CD14-positive monocyte (primary cell): ENCODE results near the gene SLC36A1. TPM values are rescaled to one million over a fixed set of nuclear protein-coding genes. Genes with fewer than 3 reads are reported as not detected.

Source experiments
- DNase-seq, 3 donors: peaks; one replicate each; pipeline ENCODE4 v3.0.0-alpha.2; 2011 to 2022
- H2AFZ ChIP-seq: 2 replicates; pipeline ENCODE4 v1.6.0; 2012; ENCODE audit warnings: mild to moderate bottlenecking, low read depth, low read length, inconsistent platforms; ENCODE audit not compliant: insufficient read depth, poor library complexity, severe bottlenecking
- H3K27ac ChIP-seq, 2 donors: 1 replicate in 1 of 2; 2 replicates in 1 of 2; pipeline ENCODE4 v1.5.1; 2012 to 2013; ENCODE audit warnings: low read length in 2 of 2, control low read depth in 1 of 2, inconsistent platforms in 1 of 2, low read depth in 1 of 2, mild to moderate bottlenecking in 1 of 2
- H3K27me3 ChIP-seq, 2 donors: one replicate each; pipeline versions ENCODE4 v1.6.0 to v1.6.1; 2011 to 2013; ENCODE audit warnings: low read length in 2 of 2; ENCODE audit not compliant: control insufficient read depth in 2 of 2, insufficient read depth in 2 of 2
- H3K36me3 ChIP-seq, 2 donors: replicated peaks in 1 of 2; 1 replicate in 1 of 2; 2 replicates in 1 of 2; pipeline versions ENCODE4 v1.5.1 to v1.6.1; 2012 to 2013; ENCODE audit warnings: low read length in 2 of 2, control low read depth in 1 of 2, inconsistent platforms in 1 of 2, mild to moderate bottlenecking in 1 of 2; ENCODE audit not compliant: insufficient read depth in 2 of 2, control insufficient read depth in 1 of 2
- H3K4me1 ChIP-seq, 2 donors: 1 replicate in 1 of 2; 2 replicates in 1 of 2; pipeline versions ENCODE4 v1.5.1 to v1.6.1; 2012 to 2013; ENCODE audit warnings: low read length in 2 of 2, control low read depth in 1 of 2, inconsistent platforms in 1 of 2, mild to moderate bottlenecking in 1 of 2, moderate library complexity in 1 of 2; ENCODE audit not compliant: insufficient read depth in 2 of 2, control insufficient read depth in 1 of 2
- H3K4me2 ChIP-seq: replicated peaks from 2 replicates; pipeline ENCODE3; 2012; ENCODE audit warnings: low read length, moderate library complexity, mild to moderate bottlenecking; ENCODE audit not compliant: poor library complexity, severe bottlenecking; ENCODE audit errors: extremely low read depth
- H3K4me3 ChIP-seq, 3 experiments: fragments of 200-600 bp in 1 of 3; sonication (generic) in 1 of 3; replicated peaks in 1 of 3; 1 replicate in 2 of 3; 2 replicates in 1 of 3; pipeline ENCODE4 v1.5.1; 2011 to 2013; ENCODE audit warnings: low read length in 3 of 3, mild to moderate bottlenecking in 3 of 3, control low read depth in 2 of 3, low read depth in 2 of 3, inconsistent platforms in 1 of 3, moderate library complexity in 1 of 3
- H3K79me2 ChIP-seq: 2 replicates; pipeline ENCODE4 v1.6.0; 2012; ENCODE audit warnings: mild to moderate bottlenecking, control low read depth, inconsistent platforms, low read length, moderate library complexity; ENCODE audit not compliant: insufficient read depth
- H3K9ac ChIP-seq: 2 replicates; pipeline ENCODE4 v1.6.0; 2017; ENCODE audit warnings: low read length, mild to moderate bottlenecking; ENCODE audit not compliant: insufficient read depth, poor library complexity, severe bottlenecking
- H3K9me3 ChIP-seq, 2 donors: replicated peaks in 1 of 2; 1 replicate in 1 of 2; 2 replicates in 1 of 2; pipeline versions ENCODE4 v1.5.1 to v1.6.1; 2012 to 2013; ENCODE audit warnings: low read length in 2 of 2, control low read depth in 1 of 2; ENCODE audit not compliant: control insufficient read depth in 1 of 2, insufficient read depth in 1 of 2
- H4K20me1 ChIP-seq: 2 replicates; pipeline ENCODE4 v1.6.0; 2012; ENCODE audit warnings: mild to moderate bottlenecking, low read length, control low read depth, moderate library complexity; ENCODE audit not compliant: insufficient read depth
- H3K27ac Mint-ChIP-seq, 7 donors: one replicate each; pipeline ENCODE4 v1.8.0; 2020; ENCODE audit warnings: mild to moderate bottlenecking in 7 of 7, mixed read lengths in 7 of 7, moderate library complexity in 6 of 7, inconsistent platforms in 2 of 7
- H3K27me3 Mint-ChIP-seq, 3 donors: one replicate each; pipeline ENCODE4 v1.8.0; 2021 to 2022; ENCODE audit warnings: low read depth in 3 of 3, mild to moderate bottlenecking in 3 of 3, mixed read lengths in 3 of 3, moderate library complexity in 3 of 3, inconsistent platforms in 1 of 3
- H3K36me3 Mint-ChIP-seq, 2 donors: one replicate each; pipeline ENCODE4 v1.8.0; 2020; ENCODE audit warnings: mixed read lengths in 2 of 2, inconsistent platforms in 1 of 2, mild to moderate bottlenecking in 1 of 2
- H3K4me1 Mint-ChIP-seq: one replicate; pipeline ENCODE4 v1.8.0; 2020; ENCODE audit warnings: mild to moderate bottlenecking, mixed read lengths
- H3K4me3 Mint-ChIP-seq, 2 donors: one replicate each; pipeline ENCODE4 v1.8.0; 2020; ENCODE audit warnings: mild to moderate bottlenecking in 2 of 2, mixed read lengths in 2 of 2, moderate library complexity in 1 of 2
- H3K9me3 Mint-ChIP-seq, 7 donors: one replicate each; pipeline ENCODE4 v1.8.0; 2020 to 2022; ENCODE audit warnings: mixed read lengths in 7 of 7, mild to moderate bottlenecking in 6 of 7, moderate library complexity in 6 of 7, inconsistent platforms in 2 of 7
- WGBS: methylation state at CpG from one replicate; pipeline ENCODE4 v1.1.5; 2013; ENCODE audit warnings: missing lambda C conversion rate; ENCODE audit not compliant: insufficient coverage; 5-methylcytosine and 5-hydroxymethylcytosine counted together
- intact Hi-C, 2 donors: fragments of 100-400 bp; cut with micrococcal nuclease; formaldehyde crosslinking; loops; one replicate each; pipeline versions ENCODE4 v1.15.0 to v1.15.1; 2023
- polyA plus RNA-seq, 3 donors: library from polyadenylated mRNA; depleted of rRNA in 1 of 3; unstranded in 2 of 3; stranded (reverse) in 1 of 3; fragments of 300-500 nt in 2 of 3; fragments of >200 nt in 1 of 3; fragmentation: Illumina TruSeq in 2 of 3; gene quantifications; 1 replicate in 2 of 3; 2 replicates in 1 of 3; pipeline ENCODE4 v1.2.3, GENCODE V29; 2012 to 2021
- small RNA-seq: library from RNA; depleted of rRNA; stranded (forward); fragments of <200 nt; gene quantifications from one replicate; pipeline ENCODE3, GENCODE V24; 2012; ENCODE audit warnings: low read depth; ENCODE audit not compliant: insufficient read length
- TF ChIP-seq, protein P1 (sequence below): fragments of 200-600 bp; IDR thresholded peaks from one replicate; pipeline ENCODE4 v1.8.0; 2022; ENCODE audit warnings: antibody characterized with exemption, mild to moderate bottlenecking

The SLC36A1 gene
- polyA plus RNA-seq, 3 donors: 5.3 to 29.4 (median 6.8) TPM

DNA sequence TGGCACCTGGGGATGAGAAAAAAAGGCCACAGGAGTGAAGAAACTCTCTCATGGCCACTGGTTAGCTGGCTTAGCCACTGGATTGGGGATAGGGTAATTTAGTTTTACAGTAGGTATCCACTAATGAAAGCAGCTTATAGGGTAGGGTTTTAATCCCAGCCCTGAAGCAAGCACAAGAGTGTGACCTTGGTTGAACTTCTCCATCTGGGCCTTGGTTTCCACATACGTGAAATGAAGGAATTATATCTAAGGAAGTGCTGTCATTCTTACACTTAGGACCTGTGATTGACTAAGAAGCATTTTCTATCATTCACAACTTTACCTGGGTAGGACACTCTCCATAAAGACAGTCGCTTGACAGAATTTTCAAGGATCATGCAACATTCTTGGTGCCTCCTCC lies 94.2 kb downstream of the SLC36A1 start:
- peak in 2 of 3 donors; percentile 10 to 38 for DNase-seq
- Histone ChIP-seq H4K20me1 (no peaks in the 10 kb centered on the region), H3K9ac (no peak overlapping the region), H3K27ac (no peak overlapping the region), H3K79me2 (no peaks in the 10 kb centered on the region), H3K9me3 (no peaks in the 10 kb centered on the region), H3K4me3 (no peak overlapping the region), H3K4me1 (peaks cover 7% of the 10 kb centered on the region in 2 donors), H3K4me2 (no peak overlapping the region), H3K27me3 (no peaks in the 10 kb centered on the region), H3K36me3 (no peaks in the 10 kb centered on the region), H2AFZ (no peak overlapping the region)
- peaks cover 0 to 6% (median 3%) of the 10 kb centered on the region in 3 donors for H3K27me3 Mint-ChIP-seq
- H3K27ac Mint-ChIP-seq: peak overlapping the region in 1 of 7 donors; percentile 2
- no CpG with 5 or more reads among the region's 2 CpGs for WGBS
- H3K4me1 Mint-ChIP-seq: peaks cover 11% of the 10 kb centered on the region
- H3K4me3 Mint-ChIP-seq: no peak overlapping the region
- intact Hi-C loops: no loop called here
- H3K36me3 Mint-ChIP-seq: no peaks in the 10 kb centered on the region
- TF ChIP-seq, protein P1, sequence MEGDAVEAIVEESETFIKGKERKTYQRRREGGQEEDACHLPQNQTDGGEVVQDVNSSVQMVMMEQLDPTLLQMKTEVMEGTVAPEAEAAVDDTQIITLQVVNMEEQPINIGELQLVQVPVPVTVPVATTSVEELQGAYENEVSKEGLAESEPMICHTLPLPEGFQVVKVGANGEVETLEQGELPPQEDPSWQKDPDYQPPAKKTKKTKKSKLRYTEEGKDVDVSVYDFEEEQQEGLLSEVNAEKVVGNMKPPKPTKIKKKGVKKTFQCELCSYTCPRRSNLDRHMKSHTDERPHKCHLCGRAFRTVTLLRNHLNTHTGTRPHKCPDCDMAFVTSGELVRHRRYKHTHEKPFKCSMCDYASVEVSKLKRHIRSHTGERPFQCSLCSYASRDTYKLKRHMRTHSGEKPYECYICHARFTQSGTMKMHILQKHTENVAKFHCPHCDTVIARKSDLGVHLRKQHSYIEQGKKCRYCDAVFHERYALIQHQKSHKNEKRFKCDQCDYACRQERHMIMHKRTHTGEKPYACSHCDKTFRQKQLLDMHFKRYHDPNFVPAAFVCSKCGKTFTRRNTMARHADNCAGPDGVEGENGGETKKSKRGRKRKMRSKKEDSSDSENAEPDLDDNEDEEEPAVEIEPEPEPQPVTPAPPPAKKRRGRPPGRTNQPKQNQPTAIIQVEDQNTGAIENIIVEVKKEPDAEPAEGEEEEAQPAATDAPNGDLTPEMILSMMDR: no peak
- peaks cover 0 to 8% (median 0%) of the 10 kb centered on the region in 7 donors for H3K9me3 Mint-ChIP-seq

Small RNA genes lying within 50 kb of the gene (small RNA-seq; reads per million reads assigned to genes)
- gene MIR6499 (not detected), gene RNA5SP197 (not detected)

Other genes with a start within 250 kb of the SLC36A1 start
- 100 to 1,000 TPM in 1 of 3 donors, 10 to 100 TPM in 2; 68.4 to 176 (median 84.1) TPM for gene CCDC69, start 223.5 kb upstream of the SLC36A1 start, polyA plus RNA-seq
- 10 to 100 TPM; 22.2 to 57.9 (median 28.0) TPM for gene GM2A, start 194.4 kb upstream of the SLC36A1 start, polyA plus RNA-seq
- not detected for gene SLC36A3, start 143.8 kb upstream of the SLC36A1 start, polyA plus RNA-seq
- not detected for gene SLC36A2, start 100.0 kb upstream of the SLC36A1 start, polyA plus RNA-seq
- gene FAT2, start 143.7 kb downstream of the SLC36A1 start, polyA plus RNA-seq: not detected
- gene SPARC, start 239.3 kb downstream of the SLC36A1 start, polyA plus RNA-seq: 10 to 100 TPM in 2 of 3 donors, 1 to 10 TPM in 1; 3.0 to 19.7 (median 10.7) TPM